Type B pancreatic cell (in vitro differentiated cells): ENCODE measurements around the gene HOXB4. TPM values are rescaled to one million over a fixed set of nuclear protein-coding genes. Genes with fewer than 3 reads are reported as not detected.

ENCODE experiments used
- DNase-seq: peaks from one replicate; pipeline ENCODE4 v3.0.0; 2021; ENCODE audit warnings: mixed read lengths; ENCODE audit not compliant: unreplicated experiment; ENCODE audit errors: extremely low spot score
- H3K27ac Mint-ChIP-seq: 2 replicates; pipeline ENCODE4 v1.8.0; 2021; ENCODE audit warnings: mild to moderate bottlenecking, mixed read lengths
- H3K27me3 Mint-ChIP-seq: 2 replicates; pipeline ENCODE4 v1.8.0; 2021; ENCODE audit warnings: mixed read lengths
- H3K36me3 Mint-ChIP-seq: 2 replicates; pipeline ENCODE4 v1.8.0; 2021; ENCODE audit warnings: mixed read lengths
- H3K4me1 Mint-ChIP-seq: one replicate; pipeline ENCODE4 v1.8.0; 2021; ENCODE audit warnings: mixed read lengths; ENCODE audit not compliant: unreplicated experiment
- H3K4me3 Mint-ChIP-seq: 2 replicates; pipeline ENCODE4 v1.8.0; 2021; ENCODE audit warnings: mild to moderate bottlenecking, mixed read lengths
- H3K9me3 Mint-ChIP-seq: 2 replicates; pipeline ENCODE4 v1.8.0; 2021; ENCODE audit warnings: mixed read lengths
- CTCF ChIP-seq: fragments of 200-600 bp; sonication (generic); conservative IDR thresholded peaks from 2 replicates; pipeline ENCODE4 v1.5.0; 2021; ENCODE audit warnings: antibody characterized with exemption, mild to moderate bottlenecking
- total RNA-seq: library from RNA; stranded (reverse); gene quantifications from 2 replicates; pipeline ENCODE4 v1.2.1, GENCODE V29; 2021; ENCODE audit warnings: low replicate concordance

Gene HOXB4
- total RNA-seq, 1 donor from 2014 or later: 27.0 TPM

- no peak for TF ChIP-seq CTCF
- DNase-seq: no peak
- H3K4me3 Mint-ChIP-seq: peak overlapping the region; percentile 87
- peak overlapping the region; percentile 94 for H3K27ac Mint-ChIP-seq
- H3K9me3 Mint-ChIP-seq: no peaks in the 10 kb centered on the region
- H3K36me3 Mint-ChIP-seq: peaks cover 14% of the 10 kb centered on the region
- H3K4me1 Mint-ChIP-seq: peaks cover 55% of the 10 kb centered on the region
- H3K27me3 Mint-ChIP-seq: peaks cover 48% of the 10 kb centered on the region
Observed at GRCh38 chr17:48562934-48563333, 15.2 kb downstream of the HOXB4 start.

GRCh38 chr17:48561884-48562810 lies 16.0 kb downstream of the HOXB4 start:
- Mint-ChIP-seq H3K9me3 (no peaks in the 10 kb centered on the region), H3K36me3 (peaks cover 16% of the 10 kb centered on the region), H3K27ac (peak overlapping the region; percentile 94), H3K27me3 (peaks cover 50% of the 10 kb centered on the region), H3K4me1 (peaks cover 59% of the 10 kb centered on the region), H3K4me3 (peak overlapping the region; percentile 87)
- TF ChIP-seq CTCF: peak; percentile 67
- no peak for DNase-seq

- Mint-ChIP-seq H3K36me3 (peaks cover 16% of the 10 kb centered on the region), H3K9me3 (no peaks in the 10 kb centered on the region), H3K27ac (peak overlapping the region; percentile 94), H3K4me1 (peaks cover 76% of the 10 kb centered on the region), H3K27me3 (peaks cover 64% of the 10 kb centered on the region), H3K4me3 (peak overlapping the region; percentile 93)
- no peak for TF ChIP-seq CTCF
- no peak for DNase-seq
Observed at GRCh38 chr17:48559840-48560817, 18.0 kb downstream of the HOXB4 start.

GRCh38 chr17:48559122-48559839 lies 18.9 kb downstream of the HOXB4 start:
- no peak for TF ChIP-seq CTCF
- Mint-ChIP-seq H3K4me1 (peaks cover 81% of the 10 kb centered on the region), H3K27me3 (peaks cover 68% of the 10 kb centered on the region), H3K9me3 (no peaks in the 10 kb centered on the region), H3K27ac (peak overlapping the region; percentile 94), H3K36me3 (peaks cover 19% of the 10 kb centered on the region), H3K4me3 (peak overlapping the region; percentile 93)
- DNase-seq: no peak

GRCh38 chr17:48558831-48559121 lies 19.4 kb downstream of the HOXB4 start:
- Mint-ChIP-seq H3K4me1 (peaks cover 85% of the 10 kb centered on the region), H3K36me3 (peaks cover 22% of the 10 kb centered on the region), H3K4me3 (peak overlapping the region; percentile 93), H3K9me3 (no peaks in the 10 kb centered on the region), H3K27me3 (peaks cover 72% of the 10 kb centered on the region), H3K27ac (peak overlapping the region; percentile 94)
- no peak for TF ChIP-seq CTCF
- DNase-seq: no peak
